DND-41 (cell line): Measurements from ENCODE around the gene ARHGEF19.

Experiments used
- CTCF ChIP-seq: IDR thresholded peaks from 2 replicates; pipeline ENCODE4 v1.5.1; 2012; ENCODE audit warnings: borderline replicate concordance, low read length, moderate library complexity, mild to moderate bottlenecking; ENCODE audit not compliant: poor library complexity, severe bottlenecking; ENCODE audit errors: extremely low read depth
- EZH2 ChIP-seq: IDR thresholded peaks from 3 replicates; pipeline ENCODE4 v1.6.1; 2012; ENCODE audit warnings: borderline replicate concordance, low read depth, mild to moderate bottlenecking, moderate library complexity, low read length, inconsistent platforms; ENCODE audit not compliant: severe bottlenecking

- no peak for TF ChIP-seq CTCF
- TF ChIP-seq EZH2: no peak
These were observed 43.7 kb downstream of the ARHGEF19 start for GRCh38 chr1:16168622-16169360.
